A549 (cell line): ENCODE data around the gene GNGT2.

Source experiments
- JUN ChIP-seq, 2 experiments: fragments of >200 bp; sonication (Bioruptor Twin); formaldehyde crosslinking; IDR thresholded peaks; 2 replicates in 1 of 2; 3 replicates in 1 of 2; pipeline ENCODE4 v1.6.1; 2016 to 2017
- KDM1A ChIP-seq: fragments of 200-600 bp; sonication (generic); IDR thresholded peaks from 2 replicates; pipeline ENCODE4 v1.6.1; 2016; ENCODE audit warnings: low read depth, mild to moderate bottlenecking
- TF ChIP-seq, protein P1 (sequence below): fragments of >200 bp; sonication (Bioruptor Twin); formaldehyde crosslinking; IDR thresholded peaks from 3 replicates; pipeline ENCODE4 v1.5.1; 2016

DNA sequence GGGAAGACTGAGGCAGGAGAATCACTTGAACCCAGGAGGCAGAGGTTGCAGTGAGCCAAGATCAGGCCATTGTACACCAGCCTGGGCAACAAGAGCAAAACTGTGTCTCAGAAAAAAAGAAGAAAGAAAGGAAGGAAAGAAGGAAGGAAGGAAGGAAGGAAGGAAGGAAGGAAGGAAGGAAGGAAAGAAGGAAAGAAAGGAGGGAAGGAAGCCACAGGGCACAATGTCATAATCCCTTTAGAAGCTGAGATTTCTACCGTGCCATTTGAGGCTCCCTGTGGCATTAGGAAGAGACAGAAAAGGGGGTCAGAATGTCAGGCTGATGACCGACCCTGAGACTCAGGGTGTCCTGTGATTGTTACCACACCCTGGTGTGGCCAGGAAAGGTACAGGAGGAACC lies 6.6 kb downstream of the GNGT2 start:
- TF ChIP-seq KDM1A (no peak), JUN (IDR thresholded peaks at IDR 0.05) (no peak)
- TF ChIP-seq, protein P1, sequence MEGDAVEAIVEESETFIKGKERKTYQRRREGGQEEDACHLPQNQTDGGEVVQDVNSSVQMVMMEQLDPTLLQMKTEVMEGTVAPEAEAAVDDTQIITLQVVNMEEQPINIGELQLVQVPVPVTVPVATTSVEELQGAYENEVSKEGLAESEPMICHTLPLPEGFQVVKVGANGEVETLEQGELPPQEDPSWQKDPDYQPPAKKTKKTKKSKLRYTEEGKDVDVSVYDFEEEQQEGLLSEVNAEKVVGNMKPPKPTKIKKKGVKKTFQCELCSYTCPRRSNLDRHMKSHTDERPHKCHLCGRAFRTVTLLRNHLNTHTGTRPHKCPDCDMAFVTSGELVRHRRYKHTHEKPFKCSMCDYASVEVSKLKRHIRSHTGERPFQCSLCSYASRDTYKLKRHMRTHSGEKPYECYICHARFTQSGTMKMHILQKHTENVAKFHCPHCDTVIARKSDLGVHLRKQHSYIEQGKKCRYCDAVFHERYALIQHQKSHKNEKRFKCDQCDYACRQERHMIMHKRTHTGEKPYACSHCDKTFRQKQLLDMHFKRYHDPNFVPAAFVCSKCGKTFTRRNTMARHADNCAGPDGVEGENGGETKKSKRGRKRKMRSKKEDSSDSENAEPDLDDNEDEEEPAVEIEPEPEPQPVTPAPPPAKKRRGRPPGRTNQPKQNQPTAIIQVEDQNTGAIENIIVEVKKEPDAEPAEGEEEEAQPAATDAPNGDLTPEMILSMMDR: no peak
